NCI-H1417 treated with DMSO at 0.1 percent for 48 hours (cell line): ENCODE data around the gene KISS1.
"Not testable (repeated sequence)": the region's sequence is repeated elsewhere in the genome, so short reads cannot be mapped to it uniquely, and the experiment has no call there.

Experiments used
- DNase-seq: peaks from one replicate; lab custom pipeline; 2025; lab: John Stamatoyannopoulos, UW

KISS1 gene, protein sequence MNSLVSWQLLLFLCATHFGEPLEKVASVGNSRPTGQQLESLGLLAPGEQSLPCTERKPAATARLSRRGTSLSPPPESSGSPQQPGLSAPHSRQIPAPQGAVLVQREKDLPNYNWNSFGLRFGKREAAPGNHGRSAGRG

DNA sequence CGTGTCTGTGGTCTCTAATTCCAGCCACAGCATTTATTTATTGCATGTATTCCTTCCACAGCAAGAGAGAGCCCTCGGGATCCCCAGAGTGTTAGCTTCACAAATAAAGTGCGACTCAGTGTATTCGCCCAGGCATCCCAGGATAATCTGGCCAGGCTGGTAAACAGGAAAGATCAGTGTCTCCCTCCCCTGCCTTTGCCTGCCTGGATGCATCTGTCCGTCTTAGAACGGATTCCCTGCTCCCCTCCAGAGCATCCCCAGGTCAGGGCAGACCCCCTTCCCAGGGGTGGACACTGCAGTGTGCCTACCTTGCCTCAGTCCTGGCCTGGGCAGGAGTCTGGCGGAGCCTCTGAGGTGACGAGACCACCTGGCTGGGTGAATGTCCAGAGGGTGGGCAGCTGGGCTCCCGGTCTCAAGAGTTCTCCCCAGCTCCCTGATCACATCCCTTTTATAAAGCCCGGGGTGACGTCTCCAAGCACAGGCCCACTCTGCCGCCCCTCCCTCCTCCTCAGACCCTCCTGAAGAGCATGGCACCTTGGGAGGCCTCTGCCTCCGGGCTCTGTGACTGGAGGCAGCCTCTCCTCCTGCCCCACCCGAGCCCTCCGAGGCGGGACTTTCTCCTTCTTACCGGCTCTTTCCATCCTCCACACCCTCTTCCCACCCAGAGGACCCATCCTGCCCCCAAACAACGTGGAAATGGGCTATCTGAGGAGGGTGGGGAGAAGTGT, at the start of gene KISS1:
TSS of gene KISS1 (minus strand) at position 424 of the 728 bp plus-strand sequence. CDS start 3,615 bp downstream, outside the sequence.
- DNase-seq: no peak

DNA sequence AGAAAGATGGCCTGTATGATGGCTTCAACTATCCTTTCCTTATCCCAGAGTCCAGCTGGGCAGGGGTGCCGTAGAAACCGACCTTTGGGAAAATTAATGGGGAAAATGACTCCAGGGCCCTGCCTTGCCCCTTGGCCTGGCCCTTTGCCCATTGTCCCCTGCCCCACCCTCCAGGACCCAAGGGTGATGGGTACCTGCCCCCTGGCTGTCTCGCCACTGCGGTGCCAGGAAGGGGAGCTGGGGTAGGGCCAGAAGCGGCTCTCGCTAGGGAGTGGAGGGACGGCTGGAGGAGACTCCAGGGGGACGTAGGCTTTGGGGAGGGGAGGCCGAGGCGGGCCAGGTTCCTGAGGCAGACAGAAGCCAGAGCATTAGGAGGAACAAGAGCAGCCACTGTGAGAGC, 46.6 kb upstream of the KISS1 start:
- no peak for DNase-seq

DNA sequence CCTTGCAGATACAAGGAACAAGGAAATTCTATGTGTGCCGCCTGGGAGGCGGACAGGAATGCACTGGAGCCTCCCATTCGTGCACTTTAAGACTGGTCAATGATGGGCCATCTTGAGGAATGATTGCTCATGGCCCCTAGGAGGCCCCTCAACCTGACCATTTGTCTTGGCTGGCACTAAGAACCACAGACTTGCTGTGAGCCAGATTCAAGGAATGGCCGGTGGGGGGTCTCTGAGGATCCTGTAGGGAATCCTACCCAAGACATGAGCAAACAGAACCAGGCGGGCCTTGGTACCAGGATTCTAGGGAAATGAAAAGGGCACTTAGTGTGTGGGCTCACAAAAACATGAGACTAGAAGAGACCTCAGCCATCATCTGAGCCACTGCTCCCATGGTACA, 45.6 kb upstream of the KISS1 start:
- DNase-seq: no peak

DNA sequence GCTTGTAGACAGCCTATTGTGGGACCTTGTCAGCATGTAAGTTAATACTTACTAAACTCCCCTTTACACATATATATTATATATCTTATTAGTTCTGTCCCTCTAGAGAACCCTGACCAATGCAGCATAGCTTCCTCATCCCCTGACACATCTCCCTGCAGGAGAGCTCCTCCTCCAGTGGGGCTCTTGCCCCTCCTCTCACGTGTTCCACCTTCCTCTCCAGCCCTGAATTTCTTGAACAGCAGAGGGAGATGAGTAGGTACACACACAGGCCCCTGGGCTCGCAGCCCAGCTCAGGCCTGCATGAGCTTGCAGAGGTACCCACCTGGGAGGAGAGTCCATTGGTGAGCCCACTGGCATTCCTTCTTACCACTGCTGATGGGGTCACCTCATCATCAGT, 44.8 kb upstream of the KISS1 start:
- no peak for DNase-seq

DNA sequence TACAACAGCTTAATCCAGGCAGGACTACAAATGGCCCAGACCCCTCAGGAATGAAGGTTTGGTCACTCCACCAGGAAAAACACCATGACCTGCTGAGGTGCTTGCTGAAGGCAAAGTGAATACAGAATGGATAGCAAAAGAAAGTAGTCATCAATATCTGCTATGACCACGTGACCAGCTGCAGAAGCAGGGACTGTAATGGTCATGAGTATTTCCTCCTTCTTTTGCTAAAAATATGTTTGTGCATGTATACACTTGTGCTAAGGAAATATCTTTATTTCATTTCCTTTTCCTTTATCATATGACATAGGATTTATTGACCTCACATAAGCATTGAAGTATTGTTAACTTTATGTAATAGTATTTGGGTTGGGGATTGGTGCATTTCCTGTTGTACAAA, 43.9 kb upstream of the KISS1 start:
- DNase-seq: no peak

DNA sequence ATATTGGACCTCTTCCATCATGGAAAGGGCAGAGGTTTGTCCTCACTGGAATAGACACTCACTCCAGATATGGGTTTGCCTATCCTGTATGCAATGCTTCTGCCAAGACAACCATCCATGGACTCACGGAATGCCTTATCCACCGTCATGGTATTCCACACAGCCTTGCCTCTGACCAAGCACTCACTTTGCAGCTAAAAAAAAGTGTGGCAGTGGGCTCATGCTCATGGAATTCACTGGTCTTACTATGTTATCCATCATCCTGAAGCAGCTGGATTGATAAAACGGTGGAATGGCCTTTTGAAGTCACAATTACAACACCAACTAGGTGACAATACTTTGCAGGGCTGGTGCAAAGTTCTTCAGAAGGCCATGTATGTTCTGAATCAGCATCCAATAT, 43.1 kb upstream of the KISS1 start:
- not testable (repeated sequence) for DNase-seq

DNA sequence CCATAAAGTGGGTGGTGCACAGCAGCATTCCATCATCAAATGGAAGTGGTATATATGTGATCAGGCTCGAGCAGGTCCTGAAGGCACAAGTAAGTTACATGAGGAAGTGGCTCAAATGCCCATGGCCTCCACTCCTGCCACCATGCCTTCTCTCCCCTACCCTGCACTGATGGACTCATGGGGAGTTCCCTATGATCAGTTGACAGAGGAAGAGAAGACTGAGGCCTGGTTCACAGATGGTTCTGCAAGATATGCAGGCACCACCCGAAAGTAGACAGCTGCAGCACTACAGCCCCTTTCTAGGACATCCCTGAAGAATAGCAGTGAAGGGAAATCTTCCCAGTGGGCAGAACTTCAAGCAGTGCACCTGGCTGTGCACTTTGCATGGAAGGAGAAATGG, 42.2 kb upstream of the KISS1 start:
- not testable (repeated sequence) for DNase-seq

DNA sequence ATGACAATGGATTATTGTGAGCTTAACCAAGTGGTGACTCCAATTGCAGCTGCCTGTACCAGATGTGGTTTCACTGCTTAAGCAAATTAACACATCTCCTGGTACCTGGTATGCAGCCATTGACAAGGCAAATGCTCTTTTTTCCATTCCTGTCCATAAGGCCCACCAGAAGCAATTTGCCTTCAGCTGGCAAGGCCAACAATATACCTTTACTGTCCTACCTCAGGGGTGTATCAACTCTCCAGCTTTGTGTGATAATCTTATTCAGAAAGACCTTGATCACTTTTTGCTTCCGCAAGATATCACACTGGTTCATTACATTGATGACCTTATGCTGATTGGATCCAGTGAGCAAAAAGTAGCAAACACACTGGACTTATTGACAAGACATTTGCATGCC, 41.2 kb upstream of the KISS1 start:
- DNase-seq: not testable (repeated sequence)

DNA sequence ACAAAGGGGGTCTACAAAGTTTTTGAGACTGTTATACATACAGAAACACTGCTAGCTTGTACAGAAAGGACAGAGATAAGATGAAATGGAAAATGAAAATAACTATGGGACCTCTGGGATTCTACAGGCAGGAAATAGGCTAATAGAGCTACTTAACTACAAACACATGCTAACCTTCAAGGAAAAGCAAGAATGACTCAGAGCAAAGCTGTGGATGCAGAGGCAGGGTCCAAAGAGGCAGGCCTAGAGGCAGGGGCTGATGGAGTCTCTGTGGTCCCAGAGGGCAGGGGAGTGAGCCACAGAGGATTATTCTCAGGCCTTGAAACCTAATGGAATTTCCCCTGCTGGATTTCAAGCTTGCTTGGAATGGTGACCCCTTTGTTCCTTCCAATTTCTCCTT, 36.2 kb upstream of the KISS1 start:
- DNase-seq: no peak

DNA sequence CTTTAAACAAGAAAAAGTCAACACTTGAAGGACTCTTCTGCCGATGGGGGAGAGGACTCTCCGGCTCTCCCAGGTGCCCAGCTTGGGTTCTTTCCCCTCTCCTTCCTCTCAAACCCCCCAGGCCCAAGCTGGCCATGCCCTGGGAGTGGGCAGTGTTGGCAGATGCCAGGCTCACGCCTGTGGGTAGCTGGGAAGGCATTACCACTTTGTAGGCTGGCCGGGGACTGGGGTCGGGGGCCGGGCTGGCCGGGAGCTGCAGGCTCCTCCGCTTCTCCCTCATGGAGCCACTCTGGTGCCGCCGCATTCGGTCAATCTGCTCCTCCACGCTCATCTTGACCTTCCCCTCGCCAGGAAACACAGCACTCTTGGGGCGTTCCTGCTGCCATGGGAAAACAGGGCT, 33.9 kb upstream of the KISS1 start:
- no peak for DNase-seq

DNA sequence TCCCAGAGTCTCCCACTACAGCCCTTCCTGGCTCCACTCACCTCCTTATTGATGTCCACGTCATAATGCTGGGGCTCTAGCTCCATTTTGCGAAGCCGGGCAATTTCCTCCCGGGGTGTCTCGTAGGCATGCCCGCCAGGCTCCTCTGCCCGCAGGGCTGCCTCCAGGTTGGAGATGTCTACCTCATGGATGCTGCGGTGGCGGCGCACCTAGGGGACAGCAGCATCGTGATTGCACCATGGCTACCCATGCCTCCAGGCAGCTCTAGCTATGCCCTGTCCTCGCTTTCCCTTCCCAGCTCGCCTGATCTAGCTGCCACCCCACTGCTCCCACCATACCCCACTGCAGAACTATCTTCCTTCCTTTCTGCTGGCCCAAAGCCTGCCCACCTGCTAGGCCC, 32.6 kb upstream of the KISS1 start:
- no peak for DNase-seq

DNA sequence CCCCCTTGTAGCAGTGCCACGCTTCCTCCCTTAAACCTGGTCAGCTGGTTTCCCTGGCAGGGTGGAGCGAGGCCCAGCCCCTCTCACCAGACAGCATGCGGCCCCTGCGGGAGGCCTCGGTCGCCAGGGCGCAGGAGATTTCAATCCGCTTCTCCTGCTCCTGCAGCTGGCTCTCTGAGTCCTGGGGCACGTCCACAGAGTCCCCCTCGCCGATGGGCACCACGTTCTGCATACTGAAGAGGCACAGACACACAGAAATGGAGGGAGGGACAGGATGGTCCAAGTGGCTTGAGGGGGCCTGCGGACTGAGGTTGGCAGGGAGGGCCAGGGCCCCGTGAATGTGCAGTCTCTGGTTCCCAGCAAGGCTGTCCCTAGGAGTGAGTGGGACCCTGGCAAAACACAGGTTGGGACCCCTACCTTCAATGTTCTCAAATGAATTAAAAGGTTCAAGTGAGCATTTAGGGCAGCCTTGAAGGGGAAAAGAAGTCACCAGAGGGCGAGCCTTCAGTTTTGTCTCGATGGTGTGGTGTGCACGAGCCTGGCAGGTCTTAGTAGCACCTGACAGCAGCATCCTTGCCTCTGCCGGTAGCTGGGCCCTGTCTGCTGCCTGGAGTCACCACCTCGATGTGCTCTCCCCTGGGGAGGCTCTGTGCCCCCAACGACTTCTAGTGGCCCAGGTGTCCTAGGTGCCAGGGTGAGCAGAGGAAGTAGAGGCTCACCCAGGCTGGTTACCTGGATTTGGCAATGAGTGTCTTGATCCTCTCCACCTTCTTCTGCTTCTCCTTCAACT, 31.9 kb upstream of the KISS1 start:
- no peak for DNase-seq

DNA sequence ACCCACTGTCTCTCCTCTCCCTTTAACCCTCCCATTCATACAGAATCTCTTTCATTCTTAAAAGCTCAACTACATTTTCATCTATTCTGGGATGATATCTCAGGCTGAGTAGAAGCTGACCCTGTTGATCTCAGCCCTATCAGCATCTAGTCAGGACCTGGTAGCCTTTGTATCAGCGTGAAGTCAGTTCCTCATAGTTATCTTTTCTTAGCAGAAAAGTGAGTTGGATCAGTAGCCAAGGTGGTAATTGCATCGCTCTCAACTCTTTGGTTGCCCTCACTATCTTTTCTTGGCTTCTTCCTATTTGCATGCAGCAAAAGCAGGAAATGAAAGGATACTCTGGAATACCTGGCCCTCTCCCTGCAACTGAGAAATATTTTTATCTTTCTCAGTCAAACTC, 31.1 kb upstream of the KISS1 start:
- DNase-seq: no peak

DNA sequence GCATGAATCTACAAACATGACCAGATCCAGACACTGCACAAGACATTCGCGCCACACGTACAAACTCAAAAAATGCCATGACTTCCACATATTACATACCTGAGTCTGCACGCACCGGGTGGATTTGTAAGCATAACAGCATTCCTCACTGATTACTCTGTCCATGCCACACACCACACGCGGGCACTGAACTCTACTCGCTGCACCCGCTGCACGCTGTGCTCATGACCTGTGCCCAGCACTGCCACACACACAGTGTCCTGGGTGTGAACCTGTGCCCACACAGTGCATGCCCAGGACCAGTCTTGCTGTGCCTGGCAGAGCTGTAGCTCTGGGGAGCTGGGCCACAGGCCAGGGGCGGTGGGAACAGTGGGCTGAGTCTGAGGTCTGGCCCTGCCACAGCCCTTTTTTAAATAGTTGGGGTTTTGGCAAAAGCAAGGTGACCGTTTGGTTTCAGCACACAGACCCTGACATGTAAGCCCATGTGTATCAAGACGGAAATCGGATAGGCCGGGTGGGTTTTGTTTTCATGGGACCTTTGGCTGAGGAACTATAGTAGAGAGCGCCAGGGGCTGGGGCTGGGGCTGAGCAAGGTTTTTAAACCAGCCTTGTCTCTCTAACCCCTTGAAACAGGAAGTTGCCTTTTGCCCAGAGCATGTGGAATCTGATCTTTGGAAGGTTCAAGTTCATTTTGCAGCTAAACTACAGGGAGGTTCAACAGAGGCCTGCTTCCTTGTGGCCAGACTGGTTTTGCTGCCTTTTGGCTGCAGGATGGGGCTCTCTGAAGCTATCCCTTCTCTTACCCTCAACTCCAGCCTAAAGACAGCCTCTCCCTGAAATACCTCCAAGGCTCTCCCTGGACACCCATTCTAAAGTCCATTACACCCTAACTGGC, 29.8 kb upstream of the KISS1 start:
- DNase-seq: no peak

DNA sequence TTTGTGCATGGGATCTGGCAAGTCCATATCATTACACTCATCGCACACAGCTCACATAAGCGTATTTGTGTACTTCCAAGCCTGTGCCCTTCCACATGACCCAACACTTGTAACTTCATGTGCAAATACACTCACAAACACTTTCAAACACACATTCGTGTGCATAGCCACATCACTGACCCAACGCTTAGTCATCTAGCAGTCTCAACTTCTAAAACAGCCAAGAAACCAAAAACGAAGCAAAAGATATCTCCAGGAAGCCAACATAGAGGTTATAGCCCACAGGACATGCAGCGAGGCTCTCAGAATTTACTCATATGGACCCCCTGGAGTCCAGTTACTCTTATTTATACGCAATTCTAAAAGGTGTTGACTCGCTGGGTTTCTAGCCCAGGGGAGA, 28.4 kb upstream of the KISS1 start:
- DNase-seq: no peak

DNA sequence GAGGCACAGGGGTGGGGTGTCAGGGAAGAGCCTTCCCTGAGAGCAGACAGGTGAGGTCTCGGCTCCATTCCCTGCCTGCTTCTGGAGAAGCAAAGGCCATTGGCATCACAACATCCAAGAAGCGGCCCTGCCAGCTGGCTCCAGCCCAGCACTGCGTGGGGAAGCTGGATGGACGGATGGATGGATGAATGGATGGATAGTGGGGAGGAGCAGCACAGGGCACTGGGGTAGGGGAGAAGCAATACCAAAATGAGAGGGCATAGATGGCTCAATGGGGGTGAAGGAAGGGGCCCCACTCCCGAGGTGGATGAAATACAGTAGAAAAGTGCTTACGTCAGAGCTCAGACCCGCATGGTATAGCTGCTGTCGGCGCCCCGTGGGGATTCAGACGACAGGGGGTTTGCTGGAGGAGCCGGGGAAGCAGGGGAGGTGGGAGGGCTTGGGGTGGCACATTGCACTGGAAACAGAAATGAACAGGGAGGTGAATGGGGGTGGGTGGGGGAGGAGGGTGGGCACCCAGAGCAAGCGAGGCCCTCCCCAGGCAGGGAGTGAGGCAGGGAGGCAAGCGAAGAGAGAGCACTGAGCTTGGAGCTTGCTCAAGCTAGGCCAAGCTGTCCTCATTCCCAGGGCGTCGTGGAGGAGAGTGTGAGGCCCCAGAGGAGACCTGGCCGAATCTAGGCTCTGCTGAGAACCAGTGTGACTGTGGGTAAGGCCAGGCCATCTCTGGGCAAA, 27.0 kb upstream of the KISS1 start:
- DNase-seq: no peak

DNA sequence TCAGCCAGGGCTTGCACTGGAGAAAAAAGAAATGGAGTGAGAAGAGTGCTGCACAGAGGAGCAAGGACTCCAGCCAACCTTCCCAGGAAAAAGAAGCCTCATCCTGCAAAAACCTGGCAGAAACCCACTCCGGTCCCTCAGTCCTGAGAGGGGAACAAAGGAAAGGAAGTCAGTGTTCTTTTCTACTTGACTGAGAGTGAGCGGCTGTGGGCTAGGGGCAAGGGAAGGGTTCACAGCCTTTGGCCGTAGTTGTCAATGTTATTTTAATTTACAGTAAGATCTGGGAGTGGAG, 26.4 kb upstream of the KISS1 start:
- DNase-seq: no peak

DNA sequence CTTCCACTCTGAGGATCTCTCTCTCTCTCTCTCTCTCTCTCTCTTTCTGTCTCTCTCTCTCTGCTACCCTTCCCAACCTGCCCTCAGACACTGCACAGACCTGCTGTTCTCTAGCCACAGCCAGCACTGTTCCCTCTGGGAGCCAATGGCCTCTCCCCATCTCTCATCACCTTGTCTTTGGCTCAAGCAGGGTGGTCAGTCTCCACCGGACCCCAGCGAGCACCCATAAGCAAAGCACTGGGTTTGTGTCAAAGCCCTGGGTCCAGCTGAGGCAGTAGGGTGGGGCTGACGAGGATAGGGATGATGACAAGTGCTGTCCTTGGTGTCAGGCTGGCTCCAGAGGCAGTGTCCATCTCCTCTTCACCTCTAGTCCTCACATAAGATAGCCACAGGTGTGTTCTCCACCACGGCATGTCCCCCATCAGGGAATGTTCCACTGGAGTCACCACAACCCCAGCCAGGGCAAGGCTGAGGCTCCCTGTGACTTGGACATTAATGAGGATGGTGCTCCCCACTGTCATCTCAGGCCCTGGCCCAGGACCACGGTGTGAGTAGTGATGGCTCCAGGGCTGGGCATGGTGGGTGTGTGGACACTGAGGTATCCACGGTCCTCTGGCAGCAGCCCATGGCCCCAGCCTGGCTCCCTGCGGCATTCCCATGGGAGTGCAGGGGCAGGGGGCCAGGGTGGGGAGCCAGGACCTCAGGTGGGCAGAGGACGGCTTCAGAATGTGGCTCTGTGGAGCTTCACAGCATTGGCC, 25.9 kb upstream of the KISS1 start:
- DNase-seq: no peak

DNA sequence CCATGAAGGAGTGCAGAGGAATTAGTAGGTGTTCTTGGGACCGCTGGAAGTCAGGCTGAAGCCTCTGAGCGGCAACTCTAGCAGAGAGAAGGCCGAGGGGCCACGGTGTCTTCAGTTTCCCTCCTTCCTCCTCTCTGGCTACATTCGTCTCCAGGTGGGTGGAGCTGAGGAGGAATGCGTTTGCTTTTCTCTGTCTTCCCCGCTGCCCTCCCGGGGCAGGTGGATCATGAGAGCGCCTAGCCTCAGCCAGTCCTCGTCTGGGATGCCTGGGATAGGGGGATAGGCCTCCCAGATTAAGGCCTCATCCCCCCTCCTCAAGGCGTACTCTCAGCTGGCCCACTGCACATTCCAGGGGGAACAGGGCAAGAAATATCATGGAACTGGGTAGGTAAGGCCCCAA, 25.0 kb upstream of the KISS1 start:
- DNase-seq: no peak

DNA sequence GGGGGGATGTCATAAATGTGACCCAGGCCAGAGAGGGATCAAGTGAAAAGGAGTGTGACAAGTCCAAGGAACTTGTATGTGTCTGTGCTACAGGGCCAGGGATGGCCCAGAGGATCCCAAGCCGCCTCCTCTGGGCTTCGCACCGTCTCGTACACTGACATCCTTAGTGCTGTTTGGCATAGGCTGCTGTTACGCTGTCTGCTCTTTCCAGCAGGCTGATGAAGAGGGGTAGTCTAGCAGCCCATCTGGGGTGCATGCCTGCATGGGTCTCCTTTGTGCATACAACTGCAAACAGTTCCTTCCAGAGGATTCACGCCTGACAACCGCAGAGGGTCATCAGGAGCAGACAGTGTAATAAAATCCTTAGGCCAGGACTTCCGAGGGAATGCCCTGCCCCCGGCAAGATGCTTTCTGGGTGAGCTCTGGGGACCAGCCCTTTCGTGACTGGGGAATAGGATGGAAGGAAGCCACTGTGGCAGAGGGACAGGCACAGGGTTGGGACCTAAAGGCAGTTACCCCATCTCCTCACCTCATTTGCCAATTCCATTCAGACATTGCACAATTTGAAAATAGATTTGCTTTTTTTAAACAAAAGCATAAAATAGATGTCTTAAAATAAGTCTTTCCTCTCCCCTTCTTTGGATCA, 23.8 kb upstream of the KISS1 start:
- DNase-seq: no peak

DNA sequence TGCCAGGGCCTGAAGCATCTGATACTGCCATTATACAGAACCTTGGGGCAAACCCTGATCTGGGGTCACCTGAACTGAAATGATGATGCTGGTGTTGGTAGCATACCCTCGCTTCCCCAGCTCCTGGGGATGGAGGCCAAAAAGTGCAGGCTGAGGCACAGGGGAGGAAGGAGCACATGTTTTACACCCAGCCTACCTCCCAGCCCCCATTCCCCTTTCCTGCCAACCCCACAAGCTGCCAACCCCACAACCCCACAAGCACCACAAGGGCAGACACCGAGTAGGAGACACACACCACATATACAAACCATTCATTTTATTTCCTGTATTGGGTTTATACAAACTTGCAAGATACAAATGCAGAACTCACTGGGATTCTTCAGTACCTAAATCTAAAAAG, 22.3 kb upstream of the KISS1 start:
- DNase-seq: no peak
